Heart left ventricle (tissue), 13 donors: ENCODE results near the gene TIMELESS.
"Not testable (repeated sequence)": the region's sequence is repeated elsewhere in the genome, so short reads cannot be mapped to it uniquely, and the experiment has no call there.

ENCODE experiments used
- CTCF ChIP-seq, 12 donors: fragments of 200-600 bp; sonication (generic) in 4 of 12; IDR thresholded peaks; one replicate each; pipeline versions ENCODE4 v1.5.0 to v1.8.0; 2018 to 2022; ENCODE audit warnings: antibody characterized with exemption in 12 of 12, mild to moderate bottlenecking in 5 of 12
- POLR2A ChIP-seq, 2 donors: fragments of 450-650 bp; IDR thresholded peaks; one replicate each; pipeline ENCODE4 v1.6.1; 2017; ENCODE audit warnings: antibody characterized with exemption in 2 of 2, mild to moderate bottlenecking in 2 of 2, moderate library complexity in 2 of 2
- donor health status: ischemic (EF 13 %, LVEDD 7.1; RV severe dilation, severe dysfunction).
- donor health status: DM: no; HTN: yes; CAD: no.
- donor health status: DM: no; HTN: no; CAD: no.
- donor health status: ischemic (EF 25% LVEDD 6.9; RV normal size, moderate dysfunction).
- donor health status: ischemic (EF 25% LVEDD 5.7; RV mildly dilated, moderate dysfunction).
- donor health status: ischemic (EF 35%, LVEDD 5.7; RV mildly dilated, moderate dysfunction).
- donor health status: nonischemic (EF 11% LVEDD 7.7; RV severe dilation, severe dysfunction).
- donor health status: DM: yes; HTN: yes; CAD: no.
- donor health status: PGD.
- donor health status: ischemic (EF 29% LVEDD 5.4; RV normal size, mild dysfunction).
- donor health status: nonischemic (EF 23%, LVEDD 6.1; RV moderate dilation, normal function).

DNA sequence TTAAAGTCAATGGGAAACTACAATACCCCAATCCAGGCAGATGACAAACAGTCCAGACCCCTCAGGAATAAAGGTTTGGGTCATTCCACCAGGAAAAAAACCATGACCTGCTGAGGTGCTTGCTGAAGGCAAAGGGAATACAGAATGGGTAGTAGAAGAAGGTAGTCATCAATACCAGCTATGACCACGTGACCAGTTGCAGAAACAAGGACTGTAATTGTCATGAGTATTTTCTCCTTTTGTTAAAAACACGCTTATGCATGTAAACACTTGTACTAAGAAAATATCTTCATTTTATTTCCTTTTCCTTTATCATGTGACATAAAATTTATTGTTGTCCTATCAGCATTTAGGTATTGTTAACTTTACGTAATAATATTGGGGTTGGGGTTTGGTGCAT is 45.0 kb downstream of the TIMELESS start:
- not testable (repeated sequence) for TF ChIP-seq CTCF, POLR2A (IDR thresholded peaks at IDR 0.05)
